SK-N-SH treated with all-trans-retinoic acid at 6 μM for 48 hours (cell line): Measurements from ENCODE around the gene WIPF1.
"Not testable (repeated sequence)": the region's sequence is repeated elsewhere in the genome, so short reads cannot be mapped to it uniquely, and the experiment has no call there.

Source experiments
- ARNTL ChIP-seq: fragments of 450-650 bp; formaldehyde crosslinking; IDR thresholded peaks from 2 replicates; pipeline ENCODE4 v1.5.0; 2020; ENCODE audit warnings: low read depth, mild to moderate bottlenecking, moderate library complexity, borderline replicate concordance
- BACH2 ChIP-seq: fragments of 250-450 bp; sonication (Bioruptor Pico); IDR thresholded peaks from 2 replicates; pipeline ENCODE4 v1.9.0; 2021; ENCODE audit warnings: mild to moderate bottlenecking, borderline replicate concordance
- CREB5 ChIP-seq: fragments of 250-450 bp; sonication (Bioruptor Pico); IDR thresholded peaks from 2 replicates; pipeline ENCODE4 v1.5.1; 2020; ENCODE audit warnings: low read depth, mild to moderate bottlenecking, moderate library complexity
- CSDC2 ChIP-seq: fragments of 250-450 bp; sonication (Bioruptor Pico); IDR thresholded peaks from 2 replicates; pipeline ENCODE4 v1.5.0; 2020; ENCODE audit warnings: mild to moderate bottlenecking, moderate library complexity
- CSRNP3 ChIP-seq: fragments of 250-450 bp; sonication (Bioruptor Pico); IDR thresholded peaks from 2 replicates; pipeline ENCODE4 v1.5.1; 2021; ENCODE audit warnings: mild to moderate bottlenecking, moderate library complexity
- GLIS3 ChIP-seq: fragments of 250-450 bp; sonication (Bioruptor Pico); IDR thresholded peaks from 2 replicates; pipeline ENCODE4 v1.5.0; 2020; ENCODE audit warnings: mild to moderate bottlenecking, moderate library complexity
- PATZ1 ChIP-seq: fragments of 250-450 bp; sonication (Bioruptor Pico); IDR thresholded peaks from 2 replicates; pipeline ENCODE4 v1.8.0; 2020; ENCODE audit warnings: mild to moderate bottlenecking, moderate library complexity, borderline replicate concordance
- RARB ChIP-seq: fragments of 250-450 bp; sonication (Bioruptor Pico); IDR thresholded peaks from 2 replicates; pipeline ENCODE4 v1.8.0; 2021; ENCODE audit warnings: mild to moderate bottlenecking, moderate library complexity
- TCF4 ChIP-seq: fragments of 250-450 bp; sonication (Bioruptor Pico); IDR thresholded peaks from 2 replicates; pipeline ENCODE4 v1.8.0; 2021; ENCODE audit warnings: mild to moderate bottlenecking, moderate library complexity, borderline replicate concordance
- TSHZ2 ChIP-seq: fragments of 250-450 bp; sonication (Bioruptor Pico); IDR thresholded peaks from 2 replicates; pipeline ENCODE4 v1.5.0; 2020; ENCODE audit warnings: mild to moderate bottlenecking, moderate library complexity
- ZNF565 ChIP-seq: fragments of 450-650 bp; formaldehyde crosslinking; conservative IDR thresholded peaks from 2 replicates; pipeline ENCODE4 v1.5.0; 2020; ENCODE audit warnings: low read depth, mild to moderate bottlenecking, moderate library complexity

GRCh38 chr2:174548021-174548420 is 49.6 kb downstream of the WIPF1 start:
- not testable (repeated sequence) for TF ChIP-seq TCF4; CREB5 (CRISPR knock-in tag); CSDC2 (CRISPR knock-in tag); GLIS3 (CRISPR knock-in tag); TSHZ2 (CRISPR knock-in tag); RARB (CRISPR knock-in tag); BACH2 (CRISPR knock-in tag); ARNTL (CRISPR knock-in tag); ZNF565; PATZ1 (CRISPR knock-in tag); CSRNP3 (CRISPR knock-in tag)
